GM19463 (cell line): ENCODE results near the gene MRPL45.

Experiments used
- ATAC-seq: cut with Tn5 transposase; IDR thresholded peaks from one replicate; pipeline ENCODE4 v1.9.1; 2021; ENCODE audit warnings: mild to moderate bottlenecking, moderate library complexity; ENCODE audit not compliant: unreplicated experiment

The MRPL45 gene

DNA sequence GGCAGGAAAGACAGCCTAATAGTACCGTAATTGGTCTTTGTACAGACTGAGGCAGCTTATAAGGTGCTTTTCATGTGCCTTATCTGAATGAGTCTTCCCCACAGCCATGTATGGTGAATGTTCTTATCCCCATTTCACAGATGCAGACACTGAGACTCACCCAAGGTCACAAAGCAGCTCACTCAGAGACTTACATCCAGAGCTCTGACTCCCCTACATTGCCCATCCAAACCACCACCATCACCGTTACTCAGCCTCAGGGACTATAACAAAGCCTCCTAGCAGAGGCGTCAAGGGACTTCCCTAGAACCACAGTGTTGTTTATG, 47.4 kb downstream of the MRPL45 start:
- ATAC-seq = no peak

DNA sequence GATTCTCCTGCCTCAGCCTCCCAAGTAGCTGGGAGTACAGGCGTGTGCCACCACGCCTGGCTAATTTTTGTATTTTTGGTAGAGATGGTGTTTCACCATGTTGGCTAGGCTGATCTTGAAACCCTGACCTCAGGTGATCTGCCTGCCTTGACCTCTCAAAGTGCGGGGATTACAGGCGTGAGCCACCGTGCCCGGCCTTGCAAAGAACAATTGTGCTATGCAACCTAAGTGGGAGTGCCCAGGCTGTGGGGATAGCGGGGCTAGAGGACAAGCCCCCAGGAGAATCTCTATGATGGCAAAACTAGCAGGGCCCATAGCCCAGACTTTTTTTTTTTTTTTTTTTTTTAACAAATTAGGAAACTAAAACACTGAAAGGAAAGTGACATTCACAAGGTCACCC, 48.8 kb downstream of the MRPL45 start:
- no peak for ATAC-seq

DNA sequence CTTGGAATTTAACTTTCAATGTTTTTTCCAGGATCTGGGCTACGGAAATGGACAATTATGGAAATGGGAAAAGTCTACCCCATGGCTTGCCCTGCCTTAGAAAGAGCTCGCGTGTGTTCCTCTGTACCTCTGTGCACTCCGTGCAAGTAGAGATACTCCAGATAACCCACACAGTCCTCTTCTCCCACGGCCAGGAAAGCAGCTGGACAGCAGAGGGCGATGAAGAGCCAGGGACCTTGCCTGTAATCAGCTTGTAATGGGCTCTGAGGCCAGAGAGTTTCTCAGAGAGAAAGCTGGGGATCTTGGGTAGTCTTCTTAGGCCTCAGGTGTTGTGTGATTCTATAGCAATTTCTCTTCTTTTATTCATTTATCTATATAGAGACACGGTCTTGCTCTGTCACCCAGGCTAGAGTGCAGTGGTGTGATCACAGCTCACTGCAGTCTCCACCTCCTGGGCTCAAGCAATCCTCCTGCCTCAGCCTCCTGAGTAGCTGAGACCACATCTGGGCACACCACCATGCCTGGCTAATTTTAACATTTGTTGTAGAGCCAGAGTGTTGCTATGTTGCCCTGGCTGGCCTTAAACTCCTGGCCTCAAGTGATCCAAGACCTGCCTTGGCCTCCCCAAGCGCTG, 52.2 kb downstream of the MRPL45 start:
- no peak for ATAC-seq

DNA sequence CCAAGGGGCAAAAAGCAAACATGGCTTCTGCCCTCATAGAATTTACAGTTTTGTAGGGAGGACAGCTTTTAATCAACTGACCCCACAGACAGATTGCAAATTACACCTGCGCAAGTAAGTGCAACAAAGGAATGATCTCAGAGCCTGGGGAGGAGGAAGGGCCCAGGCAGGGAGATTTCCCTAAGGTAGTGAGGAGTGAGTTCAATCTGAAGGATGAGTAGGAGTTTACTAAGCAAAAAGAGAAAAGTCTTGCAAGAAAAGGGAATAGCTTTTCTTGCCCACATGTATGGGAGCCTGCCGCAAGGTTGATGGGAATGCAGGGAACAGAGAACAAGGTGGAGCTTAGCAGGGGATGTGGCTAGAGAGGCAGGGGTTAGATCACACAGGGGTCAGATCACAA, 53.1 kb downstream of the MRPL45 start:
- ATAC-seq = no peak

DNA sequence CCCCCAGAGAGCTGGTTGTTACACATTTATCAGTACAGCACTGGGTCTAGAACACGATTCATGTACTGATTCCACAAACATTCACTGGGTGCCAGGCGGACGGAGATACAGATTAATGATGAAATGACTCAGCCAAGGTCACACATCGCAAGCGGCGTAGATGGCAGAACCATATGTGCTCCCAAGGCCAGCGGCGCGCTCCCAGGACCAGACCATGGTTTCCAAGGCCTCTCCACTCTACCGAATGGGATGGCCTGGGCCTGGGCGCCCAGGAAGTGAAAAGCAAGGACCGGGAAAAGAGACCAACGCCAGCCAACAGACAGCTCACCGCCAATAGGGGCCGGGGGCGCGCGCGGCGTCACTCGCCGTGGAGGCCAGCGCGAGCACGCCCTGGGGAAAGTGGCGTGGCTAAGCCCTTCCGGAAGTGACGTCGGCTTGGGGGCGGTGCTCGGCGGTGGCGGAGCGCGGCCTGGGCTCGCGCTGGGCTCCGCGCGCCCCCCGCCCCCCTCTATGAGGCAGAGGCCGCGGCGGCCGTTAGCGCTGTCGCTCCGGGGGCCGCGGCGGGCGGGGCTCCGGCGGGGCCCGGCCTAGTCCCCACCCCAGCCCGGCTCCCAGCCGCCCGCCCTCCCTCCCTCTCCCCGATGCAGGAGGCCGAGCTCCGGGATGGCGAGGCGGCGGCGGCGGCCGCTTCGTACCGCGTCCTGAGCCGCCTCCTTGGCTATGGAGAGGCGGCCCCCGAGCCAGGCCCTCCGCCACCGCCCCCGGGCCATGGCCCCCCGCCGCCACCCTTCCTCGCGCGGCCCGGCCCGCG, 54.6 kb downstream of the MRPL45 start, which contains the start of gene SOCS7:
Gene SOCS7, plus strand, starts transcription at position 433 of the 811 bp plus-strand sequence. Its CDS starts 209 bp downstream, at position 642.
- ATAC-seq = peak; percentile 89

DNA sequence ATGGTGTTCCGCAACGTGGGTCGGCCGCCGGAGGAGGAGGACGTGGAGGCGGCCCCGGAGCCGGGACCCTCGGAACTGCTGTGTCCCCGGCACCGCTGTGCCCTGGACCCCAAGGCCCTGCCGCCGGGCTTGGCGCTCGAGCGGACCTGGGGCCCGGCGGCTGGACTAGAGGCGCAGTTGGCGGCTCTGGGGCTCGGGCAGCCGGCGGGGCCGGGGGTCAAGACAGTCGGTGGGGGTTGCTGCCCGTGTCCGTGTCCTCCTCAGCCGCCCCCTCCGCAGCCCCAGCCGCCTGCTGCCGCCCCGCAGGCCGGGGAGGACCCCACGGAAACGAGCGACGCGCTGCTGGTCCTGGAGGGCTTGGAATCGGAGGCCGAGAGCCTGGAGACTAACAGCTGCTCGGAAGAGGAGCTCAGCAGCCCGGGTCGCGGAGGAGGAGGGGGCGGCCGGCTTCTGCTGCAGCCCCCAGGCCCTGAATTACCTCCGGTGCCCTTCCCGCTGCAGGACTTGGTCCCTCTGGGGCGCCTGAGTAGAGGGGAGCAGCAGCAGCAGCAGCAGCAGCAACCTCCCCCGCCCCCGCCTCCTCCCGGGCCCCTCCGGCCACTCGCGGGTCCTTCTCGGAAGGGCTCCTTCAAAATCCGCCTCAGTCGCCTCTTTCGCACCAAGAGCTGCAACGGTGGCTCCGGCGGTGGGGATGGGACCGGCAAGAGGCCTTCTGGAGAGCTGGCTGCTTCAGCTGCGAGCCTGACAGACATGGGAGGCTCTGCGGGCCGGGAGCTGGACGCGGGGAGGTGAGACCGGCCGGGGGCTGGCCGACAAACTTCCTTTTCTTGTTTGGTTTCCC, 55.5 kb downstream of the MRPL45 start:
- ATAC-seq = no peak

DNA sequence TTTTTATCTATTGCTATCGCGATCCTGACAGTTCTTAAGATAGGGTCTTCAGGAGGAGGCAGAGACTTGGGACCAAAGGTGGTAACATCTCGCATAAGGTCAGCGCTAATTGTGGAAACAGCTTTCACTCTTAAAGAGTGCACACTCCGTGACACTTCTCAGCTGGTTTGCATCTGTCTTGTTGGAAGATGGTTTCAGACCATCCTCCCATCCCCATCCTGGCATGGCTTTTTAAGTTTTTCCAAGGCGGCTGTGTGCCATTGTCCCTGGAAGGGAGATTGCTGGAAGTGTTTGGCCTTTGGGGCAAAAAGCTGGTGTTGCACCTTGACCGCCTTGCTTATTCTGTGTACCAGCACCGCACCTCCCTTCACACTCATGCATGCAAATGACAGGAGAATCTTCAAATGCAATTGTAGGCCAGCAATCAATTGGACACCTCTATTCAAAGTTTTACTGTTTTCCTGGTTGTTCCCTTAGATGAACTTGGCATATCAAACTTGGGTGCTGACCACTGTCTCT, 56.2 kb downstream of the MRPL45 start:
- ATAC-seq = no peak

DNA sequence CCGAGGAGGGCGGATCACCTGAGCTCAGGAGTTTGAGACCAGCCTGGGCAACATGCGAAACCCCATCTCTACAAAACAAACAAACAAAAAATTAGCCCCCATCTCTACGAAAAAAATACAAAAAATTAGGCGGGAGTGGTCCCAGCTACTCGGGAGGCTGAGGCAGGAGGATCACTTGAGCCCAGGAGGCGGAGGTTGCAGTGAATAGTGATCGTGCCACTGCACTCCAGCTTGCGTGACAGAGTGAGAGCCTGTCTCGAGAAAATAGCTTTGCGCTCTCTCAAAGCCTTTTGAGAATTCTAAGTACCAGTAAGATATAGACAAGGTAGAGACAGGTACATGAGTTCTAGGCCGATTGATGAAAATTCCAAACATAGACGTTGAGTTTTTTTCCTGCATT, 56.7 kb downstream of the MRPL45 start:
- ATAC-seq = no peak

DNA sequence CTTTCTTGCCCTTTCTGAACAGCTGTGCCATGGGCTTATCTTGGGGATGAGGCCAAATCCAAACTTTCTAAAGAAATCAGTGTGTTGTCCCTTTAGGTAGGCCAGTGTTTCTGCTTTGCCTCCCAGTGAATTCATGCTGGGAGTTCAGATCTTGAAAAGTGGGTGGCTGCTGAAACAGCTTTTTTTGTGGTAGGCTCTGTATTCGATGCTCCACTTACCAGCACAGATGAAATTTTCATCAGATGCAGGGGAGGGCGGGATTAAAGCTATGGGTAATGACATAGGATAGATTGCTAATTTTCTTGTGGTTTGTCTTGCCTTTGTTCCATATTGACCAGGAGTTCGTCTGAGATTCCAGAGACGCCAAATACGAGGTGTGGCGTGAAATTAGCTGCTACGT, 57.5 kb downstream of the MRPL45 start:
- no peak for ATAC-seq

DNA sequence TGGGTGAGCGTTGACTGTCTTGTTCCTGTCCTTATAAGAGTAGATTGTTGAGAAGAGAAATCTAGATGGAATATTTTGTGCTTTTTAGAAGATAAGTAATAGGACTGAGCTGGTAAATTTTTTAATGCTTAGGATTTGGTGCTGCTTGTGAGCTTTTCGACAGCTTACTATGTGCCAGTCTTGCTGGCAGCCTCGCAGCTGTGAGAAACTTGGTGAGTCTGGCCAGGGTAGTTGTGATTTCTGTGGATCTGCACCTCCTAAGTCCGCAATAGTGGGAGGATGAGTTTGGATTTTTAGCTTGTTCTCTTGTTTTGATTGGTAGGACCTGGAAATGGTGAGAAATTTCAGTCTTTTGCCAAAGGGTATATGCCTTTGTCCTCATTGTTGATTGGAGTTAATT, 58.3 kb downstream of the MRPL45 start:
- no peak for ATAC-seq

DNA sequence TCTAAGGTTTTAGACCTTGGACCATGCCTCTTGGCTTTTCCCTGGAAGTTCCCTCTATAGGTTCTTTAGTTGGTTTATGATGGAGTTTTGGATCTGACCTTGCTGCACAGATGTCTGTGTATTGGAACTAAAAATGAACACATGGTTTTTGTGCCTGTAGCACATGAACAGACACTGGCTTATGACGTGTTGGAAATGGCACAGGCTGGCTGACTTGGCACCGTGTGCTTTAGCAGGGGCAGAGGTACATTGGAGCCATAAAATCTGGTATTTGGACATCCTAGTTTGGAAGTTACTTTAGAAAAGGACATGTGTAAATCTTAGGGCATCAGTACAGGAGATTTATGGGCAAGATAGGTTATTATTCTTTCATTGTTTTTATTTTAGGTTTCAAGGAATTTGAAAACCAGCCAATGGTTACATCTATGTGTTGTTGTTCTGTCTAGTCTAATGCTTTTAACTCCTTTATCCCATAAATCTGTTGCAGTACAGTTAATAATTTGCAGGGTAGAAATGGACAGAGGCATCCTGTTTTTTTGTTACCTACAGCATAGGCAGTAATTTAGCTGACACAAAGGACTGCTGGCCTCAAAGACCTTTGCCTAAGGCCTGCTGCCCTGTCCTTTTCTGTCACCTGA, 60.6 kb downstream of the MRPL45 start:
- no peak for ATAC-seq

DNA sequence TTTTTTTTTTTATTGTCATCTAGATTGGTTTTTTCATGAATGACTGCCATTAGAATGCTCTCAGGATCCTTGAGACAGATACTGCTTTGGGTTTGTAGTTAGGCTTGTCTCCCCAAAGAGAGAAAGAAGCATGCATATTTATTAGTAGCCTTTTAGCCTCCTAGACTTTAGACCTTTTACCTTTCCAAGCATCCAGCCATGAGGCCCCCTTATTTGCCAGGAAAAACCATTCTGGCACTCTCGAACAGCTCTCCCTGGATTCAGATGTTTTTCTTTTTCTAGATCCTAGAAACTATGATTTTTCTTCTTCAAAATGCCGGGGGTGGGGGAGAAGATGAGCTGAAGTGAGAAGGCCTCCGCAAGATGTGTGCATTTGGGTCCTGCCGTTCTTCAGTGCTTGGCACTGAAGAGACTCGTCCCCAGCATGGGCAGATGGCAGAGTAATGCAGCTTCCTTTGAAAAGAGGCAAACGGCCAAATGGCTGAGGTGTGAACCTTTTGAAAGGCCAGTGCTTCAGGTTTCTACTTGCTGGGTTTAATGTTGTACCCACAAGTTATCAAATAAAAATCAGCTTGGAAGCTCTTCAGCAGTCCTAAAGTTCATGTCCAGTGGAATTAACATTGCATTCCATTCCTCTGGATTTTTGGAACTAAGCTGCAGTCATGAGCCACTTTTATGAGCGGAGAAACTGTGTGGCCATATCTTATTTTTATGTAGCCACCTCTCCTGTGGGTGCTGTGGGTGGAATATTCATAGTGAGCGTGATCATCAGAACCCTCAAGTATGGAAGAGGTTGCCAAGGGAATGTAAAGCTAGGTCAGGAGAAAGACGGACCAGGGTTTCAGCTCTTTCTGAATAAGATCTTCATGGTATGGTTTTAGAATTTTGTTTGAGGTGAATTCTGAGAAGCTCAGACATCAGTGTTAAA, 61.9 kb downstream of the MRPL45 start:
- ATAC-seq = no peak

DNA sequence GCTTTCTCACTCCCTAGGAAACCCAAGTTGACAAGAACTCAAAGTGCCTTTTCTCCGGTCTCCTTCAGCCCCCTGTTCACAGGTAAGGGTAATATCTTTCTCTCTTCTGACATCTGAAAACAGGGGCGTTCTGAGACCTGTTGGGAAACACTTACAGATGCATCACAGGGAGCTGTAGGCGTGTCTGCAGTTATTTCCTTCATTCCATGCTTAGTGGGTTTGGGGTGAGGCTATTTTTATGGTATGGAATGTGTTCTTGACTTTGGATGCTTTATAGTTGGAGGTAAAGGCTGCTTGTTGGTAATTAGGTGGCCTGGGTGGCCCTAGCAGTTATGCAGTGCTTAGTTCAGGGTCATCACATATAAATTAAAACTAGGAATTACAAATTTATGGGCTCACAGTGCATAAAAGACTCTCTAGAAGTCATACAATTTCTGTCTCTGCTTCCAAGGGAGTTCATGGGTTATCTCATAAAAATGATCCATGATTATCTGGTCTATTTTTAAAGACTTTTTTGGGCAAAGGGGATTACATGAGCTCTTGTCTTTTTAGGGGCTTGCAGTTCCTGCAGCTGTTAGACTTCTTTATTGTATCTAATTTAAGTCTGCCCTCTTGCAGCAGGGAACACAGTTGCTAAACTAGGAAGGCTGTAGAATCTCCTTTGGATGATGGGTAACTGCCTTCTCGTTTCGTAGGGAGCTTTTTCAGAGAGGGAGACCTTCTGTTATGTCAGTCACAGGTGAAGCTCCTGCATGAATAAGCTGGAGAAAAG, 64.9 kb downstream of the MRPL45 start:
- no peak for ATAC-seq

DNA sequence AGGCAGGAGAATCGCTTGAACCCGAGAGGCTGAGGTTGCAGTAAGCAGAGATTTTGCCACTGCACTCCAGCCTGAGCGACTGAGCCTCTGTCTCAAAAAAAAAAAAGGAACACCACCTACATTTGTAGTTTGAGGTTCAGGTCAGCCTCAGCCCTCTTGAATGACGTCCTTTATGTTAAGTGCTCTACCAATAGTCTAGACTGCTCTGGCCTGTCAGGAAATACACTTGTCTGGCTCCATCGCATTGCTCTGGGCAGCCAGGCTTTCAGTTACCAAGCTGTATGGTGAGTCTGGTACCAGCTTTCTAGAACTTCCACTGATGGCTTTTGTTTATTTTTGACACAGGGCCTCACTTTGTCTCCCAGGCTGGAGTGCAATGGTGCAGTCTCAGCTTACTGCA, 66.0 kb downstream of the MRPL45 start:
- no peak for ATAC-seq

DNA sequence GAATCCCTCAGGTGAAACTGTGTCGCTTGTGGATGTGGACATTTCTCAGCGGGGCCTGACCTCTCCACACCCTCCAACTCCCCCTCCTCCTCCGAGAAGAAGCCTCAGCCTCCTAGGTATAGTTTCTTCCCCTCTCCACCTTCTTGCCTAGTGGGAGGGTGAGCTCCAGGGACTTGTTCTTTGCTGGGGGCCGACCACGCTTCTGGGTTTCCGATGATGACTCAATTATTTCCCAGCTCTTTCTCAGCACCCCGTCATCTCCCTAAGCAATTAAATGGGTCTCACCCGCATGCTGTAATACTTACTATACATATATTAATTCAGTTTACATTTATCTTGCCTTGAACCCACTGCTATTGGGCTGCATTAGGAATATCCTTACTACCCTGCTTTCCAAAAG, 67.8 kb downstream of the MRPL45 start:
- ATAC-seq = no peak

DNA sequence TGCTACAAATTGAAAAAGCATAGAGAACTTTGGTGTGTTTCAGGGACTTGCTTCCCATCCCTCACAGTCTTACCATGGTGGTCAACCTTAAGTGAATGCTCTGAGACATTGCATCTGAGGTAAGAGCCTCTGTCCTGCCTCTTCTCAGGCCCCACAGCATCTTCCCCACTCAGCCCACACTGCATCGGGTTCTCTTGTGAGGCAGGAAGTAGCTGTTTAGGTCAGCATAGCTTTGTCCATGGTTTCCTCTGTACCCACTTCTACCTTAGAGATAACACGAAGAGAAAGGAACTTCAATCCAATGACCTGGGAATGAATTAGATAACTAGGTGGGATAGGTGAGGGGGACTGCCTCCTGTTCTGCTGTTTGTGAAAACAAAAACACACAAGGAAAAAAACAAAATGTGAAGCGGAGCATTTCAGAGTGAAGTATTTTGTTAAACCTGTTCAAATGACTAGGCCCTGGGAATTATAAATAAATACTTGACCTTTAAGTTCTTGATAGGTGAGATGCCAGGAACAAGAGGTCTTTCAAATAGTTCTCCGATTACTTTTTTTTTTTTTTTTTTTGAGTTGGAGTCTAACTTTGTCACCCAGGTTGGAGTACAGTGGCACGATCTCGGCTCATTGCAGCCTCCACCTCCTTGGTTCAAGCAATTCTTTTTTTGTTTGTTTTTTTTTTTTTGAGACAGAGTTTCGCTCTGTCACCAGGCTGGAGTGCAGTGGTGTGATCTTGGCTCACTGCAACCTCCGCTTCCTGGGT, 72.3 kb downstream of the MRPL45 start:
- ATAC-seq = no peak
